ENCODE data around the gene MED31.

The MED31 gene

GRCh38 chr17:6632530-6632929 lies 18.9 kb downstream of the MED31 start:
- in situ Hi-C loops (cut with MboI; ENCODE audit: low pct_unique_long_range_greater_than_20kb, low sequenced_read_pairs, unreplicated experiment) = no loop called here
- no peak for DNase-seq (ENCODE audit: low spot score)
- TF ChIP-seq CTCF (IDR thresholded peaks at IDR 0.05; ENCODE audit: extremely low read depth, insufficient read depth, missing control alignments) = no peak

GRCh38 chr17:6630390-6630789 lies 21.0 kb downstream of the MED31 start:
- no peak for DNase-seq (ENCODE audit: low spot score)
- no peak for TF ChIP-seq CTCF (IDR thresholded peaks at IDR 0.05; ENCODE audit: extremely low read depth, insufficient read depth, missing control alignments)
- in situ Hi-C loops (cut with MboI; ENCODE audit: low pct_unique_long_range_greater_than_20kb, low sequenced_read_pairs, unreplicated experiment) = no loop called here

GRCh38 chr17:6627019-6627418 lies 24.4 kb downstream of the MED31 start:
- DNase-seq (ENCODE audit: low spot score) = no peak
- TF ChIP-seq CTCF (IDR thresholded peaks at IDR 0.05; ENCODE audit: extremely low read depth, insufficient read depth, missing control alignments) = no peak
- in situ Hi-C loops (cut with MboI; ENCODE audit: low pct_unique_long_range_greater_than_20kb, low sequenced_read_pairs, unreplicated experiment) = no loop called here

GRCh38 chr17:6626616-6627015 lies 24.8 kb downstream of the MED31 start:
- no peak for DNase-seq (ENCODE audit: low spot score)
- in situ Hi-C loops (cut with MboI; ENCODE audit: low pct_unique_long_range_greater_than_20kb, low sequenced_read_pairs, unreplicated experiment) = no loop called here
- no peak for TF ChIP-seq CTCF (IDR thresholded peaks at IDR 0.05; ENCODE audit: extremely low read depth, insufficient read depth, missing control alignments)

GRCh38 chr17:6623941-6624340 lies 27.5 kb downstream of the MED31 start:
- TF ChIP-seq CTCF (IDR thresholded peaks at IDR 0.05; ENCODE audit: extremely low read depth, insufficient read depth, missing control alignments) = no peak
- in situ Hi-C loops (cut with MboI; ENCODE audit: low pct_unique_long_range_greater_than_20kb, low sequenced_read_pairs, unreplicated experiment) = no loop called here
- DNase-seq (ENCODE audit: low spot score) = no peak

- no peak for DNase-seq (ENCODE audit: low spot score)
- TF ChIP-seq CTCF (IDR thresholded peaks at IDR 0.05; ENCODE audit: extremely low read depth, insufficient read depth, missing control alignments) = no peak
- in situ Hi-C loops (cut with MboI; ENCODE audit: low pct_unique_long_range_greater_than_20kb, low sequenced_read_pairs, unreplicated experiment) = no loop called here
These were observed 40.2 kb downstream of the MED31 start for GRCh38 chr17:6611231-6611630.

- no peak for DNase-seq (ENCODE audit: low spot score)
- in situ Hi-C loops (cut with MboI; ENCODE audit: low pct_unique_long_range_greater_than_20kb, low sequenced_read_pairs, unreplicated experiment) = no loop called here
- no peak for TF ChIP-seq CTCF (IDR thresholded peaks at IDR 0.05; ENCODE audit: extremely low read depth, insufficient read depth, missing control alignments)
These were observed 41.4 kb downstream of the MED31 start for GRCh38 chr17:6610011-6610410.

Measured in GM13977 (cell line).